PC-9 (cell line): ENCODE results near the gene SGMS2. TPM values are rescaled to one million over a fixed set of nuclear protein-coding genes. Genes with fewer than 3 reads are reported as not detected.

Source experiments
- BruUV-seq: library from RNA; stranded (reverse); fragments of 400-500 nt; replicated peaks from 2 replicates; lab custom pipeline; 2021; lab: Mats Ljungman, UMichigan
- CTCF ChIA-PET: fragments of 300-600 bp; sonication (Branson Sonifier 250); formaldehyde crosslinking; loops from one replicate; lab custom pipeline; 2022; ENCODE audit warnings: antibody characterized with exemption; lab: Charles Lee
- POLR2A ChIA-PET: fragments of 300-600 bp; sonication (Branson Sonifier 250); formaldehyde crosslinking; loops from one replicate; lab custom pipeline; 2022; ENCODE audit warnings: antibody characterized with exemption; ENCODE audit not compliant: unreplicated experiment; lab: Charles Lee
- DNase-seq, 2 experiments: peaks; one replicate each; pipeline versions ENCODE4 v3.0.0 to v3.0.0-alpha.2; 2015 to 2022; ENCODE audit warnings: mixed read lengths in 1 of 2
- H2AFZ ChIP-seq: fragments of 200-600 bp; sonication (generic); 2 replicates; pipeline ENCODE4 v1.8.1; 2017; ENCODE audit warnings: antibody characterized with exemption
- H3F3A ChIP-seq: fragments of 200-600 bp; sonication (generic); 2 replicates; pipeline ENCODE4 v1.8.1; 2017; ENCODE audit warnings: antibody characterized with exemption, mild to moderate bottlenecking, low read depth; ENCODE audit not compliant: insufficient read depth
- H3K27ac ChIP-seq: fragments of 200-600 bp; sonication (generic); 2 replicates; pipeline ENCODE4 v1.6.1; 2016; ENCODE audit warnings: mixed run types
- H3K27me3 ChIP-seq: fragments of 200-600 bp; sonication (generic); 2 replicates; pipeline ENCODE4 v1.6.1; 2016; ENCODE audit warnings: low read depth, mixed run types; ENCODE audit not compliant: insufficient read depth
- H3K36me3 ChIP-seq: fragments of 200-600 bp; sonication (generic); 2 replicates; pipeline ENCODE4 v1.6.1; 2016; ENCODE audit warnings: low read depth, mixed run types
- H3K4me1 ChIP-seq: fragments of 200-600 bp; sonication (generic); replicated peaks from 2 replicates; pipeline ENCODE4 v1.6.1; 2016; ENCODE audit warnings: mixed run types; ENCODE audit not compliant: insufficient read depth
- H3K4me2 ChIP-seq: fragments of 200-600 bp; sonication (generic); 2 replicates; pipeline ENCODE4 v1.6.1; 2017; ENCODE audit warnings: mixed run types
- H3K4me3 ChIP-seq: fragments of 200-600 bp; sonication (generic); 2 replicates; pipeline ENCODE4 v1.6.1; 2016; ENCODE audit warnings: mixed run types
- H3K79me2 ChIP-seq: fragments of 200-600 bp; sonication (generic); 2 replicates; pipeline ENCODE4 v1.6.1; 2017; ENCODE audit warnings: low read depth, mixed run types
- H3K9me2 ChIP-seq: fragments of 200-600 bp; sonication (generic); 2 replicates; pipeline ENCODE4 v1.8.1; 2017; ENCODE audit warnings: mild to moderate bottlenecking; ENCODE audit not compliant: insufficient read depth
- H3K9me3 ChIP-seq: fragments of 200-600 bp; sonication (generic); 2 replicates; pipeline ENCODE4 v1.8.1; 2016; ENCODE audit warnings: low read depth; ENCODE audit not compliant: insufficient read depth
- H4K20me1 ChIP-seq: fragments of 200-600 bp; sonication (generic); 2 replicates; pipeline ENCODE4 v1.8.1; 2017; ENCODE audit not compliant: insufficient read depth
- EZH2 ChIP-seq: fragments of 200-600 bp; sonication (generic); IDR thresholded peaks from 2 replicates; pipeline ENCODE4 v1.8.0; 2017; ENCODE audit warnings: antibody characterized with exemption, low read depth
- intact Hi-C: fragments of 100-400 bp; cut with micrococcal nuclease; formaldehyde crosslinking; loops from one replicate; pipeline ENCODE4 v1.10.0; 2022; ENCODE audit not compliant: unreplicated experiment
- total RNA-seq: library from RNA; stranded (reverse); gene quantifications from 2 replicates; pipeline ENCODE4 v1.2.3, GENCODE V29; 2021
- TF ChIP-seq, protein P1 (sequence below): fragments of 200-600 bp; sonication (generic); conservative IDR thresholded peaks from 2 replicates; pipeline ENCODE4 v1.6.1; 2017; ENCODE audit warnings: mixed run types, antibody characterized with exemption, mild to moderate bottlenecking, moderate library complexity

The SGMS2 gene
- total RNA-seq, 1 experiment from 2014 or later, result 17.0 TPM

DNA sequence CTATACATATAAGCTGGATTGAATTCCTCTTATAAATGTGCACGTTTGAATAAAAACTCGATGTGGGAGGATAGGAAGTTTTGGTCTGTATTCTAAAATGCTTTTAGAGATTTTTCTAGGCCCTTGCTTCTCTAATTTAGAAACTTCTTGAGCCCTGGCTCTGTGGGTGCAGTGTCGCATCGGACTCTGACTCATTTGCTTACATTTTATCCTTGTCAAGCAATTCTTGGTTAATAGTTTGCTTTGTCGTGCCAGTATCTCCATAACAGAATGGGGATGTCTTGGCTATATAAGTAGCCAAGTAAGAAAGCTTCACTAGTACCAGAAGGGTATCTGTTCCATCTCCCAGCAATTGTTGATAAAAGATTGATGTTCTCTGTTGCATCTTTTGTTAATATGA lies 10.7 kb downstream of the SGMS2 start:
- DNase-seq, result no peak
- intact Hi-C loops, result no loop called here
- H3K79me2 ChIP-seq, result no peaks in the 10 kb centered on the region
- H3K4me3 ChIP-seq, result no peak overlapping the region
- no peaks in the 10 kb centered on the region for H3K36me3 ChIP-seq
- H2AFZ ChIP-seq, result no peak overlapping the region
- no peak overlapping the region for H3K4me2 ChIP-seq
- H3K27ac ChIP-seq, result no peak overlapping the region
- BruUV-seq, result no TSS peak
- H3K27me3 ChIP-seq, result no peaks in the 10 kb centered on the region
- H3K9me3 ChIP-seq, result no peaks in the 10 kb centered on the region
- H3K4me1 ChIP-seq, result peaks cover 14% of the 10 kb centered on the region; the same call in 1 of the 2 replicates
- TF ChIP-seq EZH2, result no peak
- TF ChIP-seq, protein P1, sequence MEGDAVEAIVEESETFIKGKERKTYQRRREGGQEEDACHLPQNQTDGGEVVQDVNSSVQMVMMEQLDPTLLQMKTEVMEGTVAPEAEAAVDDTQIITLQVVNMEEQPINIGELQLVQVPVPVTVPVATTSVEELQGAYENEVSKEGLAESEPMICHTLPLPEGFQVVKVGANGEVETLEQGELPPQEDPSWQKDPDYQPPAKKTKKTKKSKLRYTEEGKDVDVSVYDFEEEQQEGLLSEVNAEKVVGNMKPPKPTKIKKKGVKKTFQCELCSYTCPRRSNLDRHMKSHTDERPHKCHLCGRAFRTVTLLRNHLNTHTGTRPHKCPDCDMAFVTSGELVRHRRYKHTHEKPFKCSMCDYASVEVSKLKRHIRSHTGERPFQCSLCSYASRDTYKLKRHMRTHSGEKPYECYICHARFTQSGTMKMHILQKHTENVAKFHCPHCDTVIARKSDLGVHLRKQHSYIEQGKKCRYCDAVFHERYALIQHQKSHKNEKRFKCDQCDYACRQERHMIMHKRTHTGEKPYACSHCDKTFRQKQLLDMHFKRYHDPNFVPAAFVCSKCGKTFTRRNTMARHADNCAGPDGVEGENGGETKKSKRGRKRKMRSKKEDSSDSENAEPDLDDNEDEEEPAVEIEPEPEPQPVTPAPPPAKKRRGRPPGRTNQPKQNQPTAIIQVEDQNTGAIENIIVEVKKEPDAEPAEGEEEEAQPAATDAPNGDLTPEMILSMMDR, result no peak
- CTCF ChIA-PET, result no interaction called here
- no peaks in the 10 kb centered on the region for H3K9me2 ChIP-seq
- H3F3A ChIP-seq, result no peaks in the 10 kb centered on the region
- POLR2A ChIA-PET, result no interaction called here
- no peaks in the 10 kb centered on the region for H4K20me1 ChIP-seq

DNA sequence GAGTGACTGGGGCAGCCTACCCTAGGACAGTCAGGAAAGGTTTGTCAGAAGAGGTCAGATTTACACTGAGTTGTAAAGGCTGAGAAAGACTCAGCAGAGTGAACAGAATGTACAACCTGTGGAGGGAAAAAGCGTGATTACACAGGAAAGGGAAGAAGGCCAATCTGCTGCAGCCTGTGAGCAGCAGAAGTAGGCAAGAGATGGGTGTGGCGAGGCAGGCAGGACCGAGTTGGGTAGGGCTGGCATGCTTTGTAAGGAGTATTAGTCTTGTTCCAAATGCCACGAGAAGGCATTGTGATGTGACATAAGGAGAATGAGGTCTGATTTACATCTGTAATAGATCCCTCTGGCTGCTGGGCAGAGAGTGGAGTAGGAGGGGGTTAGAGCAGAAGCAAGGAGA lies 12.6 kb downstream of the SGMS2 start:
- no TSS peak for BruUV-seq
- DNase-seq, result no peak
- Histone ChIP-seq H3K27ac (no peak overlapping the region), H3K4me2 (no peak overlapping the region), H4K20me1 (no peaks in the 10 kb centered on the region), H3F3A (no peaks in the 10 kb centered on the region), H2AFZ (no peak overlapping the region), H3K27me3 (no peaks in the 10 kb centered on the region), H3K36me3 (no peaks in the 10 kb centered on the region), H3K79me2 (no peaks in the 10 kb centered on the region), H3K9me2 (no peaks in the 10 kb centered on the region), H3K4me3 (no peak overlapping the region), H3K4me1 (peaks cover 14% of the 10 kb centered on the region; the same call in 1 of the 2 replicates), H3K9me3 (no peaks in the 10 kb centered on the region)
- ChIA-PET POLR2A (no interaction called here), CTCF (no interaction called here)
- intact Hi-C loops, result no loop called here
- TF ChIP-seq, protein P1, result no peak
- TF ChIP-seq EZH2, result no peak

DNA sequence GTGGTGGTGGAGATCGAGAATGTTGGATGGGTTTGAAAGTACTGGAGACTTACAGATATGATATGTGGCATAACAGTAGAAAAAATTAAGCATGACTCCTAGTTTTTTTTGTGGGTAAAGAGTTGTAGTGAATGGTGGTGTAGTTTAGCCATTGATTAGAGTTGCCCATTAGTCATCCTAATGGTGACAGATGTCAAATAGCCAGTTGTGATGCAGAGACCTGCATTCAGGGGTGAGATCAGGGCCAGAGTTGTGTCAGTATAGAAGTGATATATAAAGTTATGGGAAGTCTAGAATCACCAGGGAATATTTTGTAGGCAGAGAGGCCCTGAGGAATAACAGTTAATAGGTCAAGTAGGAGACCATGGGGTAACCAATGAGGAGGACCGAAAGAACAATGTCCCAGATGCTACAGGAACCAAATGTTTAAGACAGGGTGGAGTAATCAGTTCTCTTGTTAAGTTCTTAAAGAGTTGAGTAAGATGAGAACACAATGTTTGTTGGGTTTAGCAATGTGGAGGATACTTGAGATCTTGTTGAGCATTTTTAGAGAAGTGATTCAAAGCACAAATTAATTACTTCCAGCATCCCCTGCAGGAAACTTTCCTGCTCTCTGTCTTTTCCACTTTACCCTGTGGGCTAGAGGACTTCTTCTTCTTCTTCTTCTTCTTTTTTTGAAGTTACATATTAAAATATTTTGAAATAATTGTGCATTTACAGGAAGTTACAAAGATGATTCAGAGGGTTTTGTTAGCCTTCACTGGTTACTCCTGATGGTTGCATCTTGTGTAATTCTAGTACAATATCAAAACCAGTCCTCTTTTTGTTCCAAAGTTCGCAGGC lies 13.3 kb downstream of the SGMS2 start:
- Histone ChIP-seq H2AFZ (no peak overlapping the region), H3K4me2 (no peak overlapping the region), H3K9me3 (no peaks in the 10 kb centered on the region), H3F3A (no peaks in the 10 kb centered on the region), H3K27ac (peak overlapping the region; percentile 25; the same call in 1 of the 2 replicates), H3K36me3 (no peaks in the 10 kb centered on the region), H4K20me1 (no peaks in the 10 kb centered on the region), H3K9me2 (no peaks in the 10 kb centered on the region), H3K27me3 (no peaks in the 10 kb centered on the region), H3K79me2 (no peaks in the 10 kb centered on the region), H3K4me3 (no peak overlapping the region), H3K4me1 (peaks cover 14% of the 10 kb centered on the region; the same call in 1 of the 2 replicates)
- ChIA-PET CTCF (no interaction called here), POLR2A (no interaction called here)
- intact Hi-C loops, result no loop called here
- TF ChIP-seq, protein P1, result no peak
- TF ChIP-seq EZH2, result no peak
- no TSS peak for BruUV-seq
- no peak for DNase-seq
